ENCODE data around the gene SMIM31.

The SMIM31 gene

DNA sequence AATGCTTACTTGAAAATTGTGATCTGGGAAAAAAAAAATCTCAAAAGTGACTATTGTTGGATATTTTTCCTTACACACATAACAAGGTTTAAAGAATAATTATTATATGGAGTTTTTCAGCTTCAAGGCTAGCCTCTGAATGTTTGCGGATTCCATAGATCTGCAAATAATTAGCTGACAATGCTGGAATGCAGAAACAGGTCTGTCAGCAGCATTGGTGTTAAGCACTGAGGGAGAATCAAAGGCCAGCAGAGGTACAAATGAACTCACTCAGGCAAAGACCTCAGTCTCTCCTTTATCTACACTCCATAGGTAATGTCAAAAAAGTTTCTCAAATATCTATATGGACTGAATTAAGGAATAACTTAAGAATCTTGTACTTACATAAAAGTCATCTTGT is 35.1 kb downstream of the SMIM31 start:
- no peak for DNase-seq

DNA sequence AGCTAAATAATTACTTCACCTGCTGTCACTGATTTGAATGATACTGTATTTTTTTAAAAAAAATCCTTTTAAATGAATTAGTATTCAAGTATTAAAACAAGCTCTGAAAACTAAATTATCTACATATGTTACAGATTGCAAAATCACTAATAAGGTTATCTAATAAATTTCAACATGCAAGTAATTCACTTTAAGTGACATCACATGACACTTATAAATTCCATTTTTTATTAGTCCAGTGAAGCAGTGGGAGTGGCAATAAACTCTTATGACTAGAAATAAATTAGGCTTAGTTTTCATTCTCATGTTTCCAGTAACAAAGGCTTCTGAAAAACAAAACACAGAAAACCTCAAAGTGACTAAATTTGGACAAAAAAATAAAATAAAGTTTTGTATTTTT is 36.3 kb downstream of the SMIM31 start:
- DNase-seq = no peak

DNA sequence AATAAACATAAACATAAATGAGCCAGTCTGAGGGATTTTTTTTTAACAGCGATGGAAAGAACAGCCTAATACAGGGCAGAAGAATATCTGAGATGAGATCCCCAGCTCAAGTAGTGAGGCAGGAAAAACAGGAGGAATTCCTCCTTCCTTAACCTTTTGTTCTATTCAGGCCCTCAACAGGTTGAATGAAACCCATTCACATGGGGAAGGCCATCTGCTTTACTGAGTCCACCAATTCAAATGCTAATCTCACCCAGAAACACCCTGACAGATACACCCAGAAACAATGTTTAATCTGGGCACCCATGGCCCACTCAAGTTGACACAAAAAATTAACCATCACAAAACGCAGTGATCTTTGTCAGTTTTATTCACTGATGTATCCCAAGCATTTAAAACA is 45.5 kb downstream of the SMIM31 start:
- no peak for DNase-seq

DNA sequence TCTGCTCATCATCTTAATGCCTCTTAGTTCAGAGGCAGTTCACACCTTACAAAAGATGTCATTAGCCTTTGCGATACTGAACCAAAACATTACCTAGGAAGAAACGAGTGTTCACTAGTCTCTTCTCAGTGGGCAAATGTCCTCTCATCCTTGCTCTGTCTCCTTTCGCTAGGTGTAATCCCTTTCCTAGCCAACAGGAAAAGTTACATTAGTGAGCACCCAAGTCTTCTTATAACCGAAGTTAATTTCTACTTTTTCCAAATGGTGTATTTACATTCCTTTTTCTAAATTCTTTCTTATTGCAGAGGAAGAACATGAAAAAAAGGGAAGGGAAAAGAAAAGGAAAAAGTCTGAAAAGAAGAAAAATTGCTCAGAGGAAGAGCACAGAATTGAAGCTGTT is 46.9 kb downstream of the SMIM31 start:
- no peak for DNase-seq

DNA sequence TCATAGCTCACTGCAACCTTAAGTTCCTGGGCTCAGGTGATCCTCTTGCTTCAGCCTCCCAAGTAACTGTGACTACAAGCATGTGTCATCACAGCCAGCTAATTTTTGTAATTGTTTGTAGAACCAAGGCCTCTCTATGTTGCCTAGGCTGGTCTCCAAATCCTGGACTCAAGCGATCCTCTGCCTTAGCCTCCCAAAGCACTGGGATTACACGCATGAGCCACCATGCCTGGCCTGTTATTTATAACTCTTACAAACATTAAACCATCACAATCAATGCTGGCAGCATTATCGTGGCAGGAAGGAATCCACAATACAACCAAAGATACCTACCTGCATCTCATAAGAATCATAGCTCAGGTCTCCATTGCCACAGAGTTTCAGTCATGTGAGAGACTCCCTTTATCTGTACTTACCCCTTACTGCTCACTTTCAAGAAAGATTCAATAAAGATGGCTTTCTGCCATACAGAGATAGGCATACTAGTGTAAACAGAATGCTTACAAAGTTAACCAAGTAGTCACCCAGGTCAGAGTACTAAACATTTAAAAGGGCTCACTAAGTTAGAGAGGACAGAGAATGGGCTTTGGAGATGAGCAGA is 48.5 kb downstream of the SMIM31 start:
- no peak for DNase-seq

DNA sequence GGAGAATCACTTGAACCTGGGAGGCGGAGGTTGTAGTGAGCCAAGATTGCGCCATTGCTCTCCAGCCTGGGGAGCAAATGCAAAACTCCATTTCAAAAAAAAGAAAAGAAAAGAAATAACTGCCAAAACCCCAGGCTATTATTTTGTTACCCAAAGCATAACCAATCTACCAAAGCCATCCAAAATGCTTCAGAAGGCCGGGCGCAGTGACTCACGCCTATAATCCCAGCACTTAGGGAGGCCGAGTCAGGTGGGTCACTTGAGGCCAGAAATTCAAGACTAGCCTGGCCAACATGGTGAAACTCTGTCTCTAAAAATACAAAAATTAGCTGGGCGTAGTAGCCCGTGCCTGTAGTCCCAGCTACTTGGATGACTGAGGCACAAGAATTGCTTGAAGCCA is 49.8 kb downstream of the SMIM31 start:
- no peak for DNase-seq

DNA sequence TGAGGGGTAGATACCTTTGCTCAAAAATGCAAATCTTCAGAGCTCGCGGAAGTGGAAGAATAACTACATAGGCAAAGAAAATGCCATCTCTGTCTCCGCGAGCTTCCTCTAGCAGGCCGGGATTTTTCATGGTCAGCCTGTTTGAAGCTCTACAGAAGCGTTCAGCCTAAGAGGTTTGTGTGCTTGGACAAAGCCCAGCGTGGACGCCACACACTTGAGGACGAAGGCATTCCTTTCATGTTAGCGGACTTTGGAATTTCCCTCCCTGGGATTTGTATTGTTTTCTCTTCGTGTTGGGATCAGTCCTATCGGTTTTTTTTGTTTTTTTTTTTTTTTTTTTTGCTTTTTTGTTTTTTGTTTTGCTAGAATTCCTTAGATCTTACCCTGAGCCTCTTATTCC is 53.7 kb downstream of the SMIM31 start:
- no peak for DNase-seq

DNA sequence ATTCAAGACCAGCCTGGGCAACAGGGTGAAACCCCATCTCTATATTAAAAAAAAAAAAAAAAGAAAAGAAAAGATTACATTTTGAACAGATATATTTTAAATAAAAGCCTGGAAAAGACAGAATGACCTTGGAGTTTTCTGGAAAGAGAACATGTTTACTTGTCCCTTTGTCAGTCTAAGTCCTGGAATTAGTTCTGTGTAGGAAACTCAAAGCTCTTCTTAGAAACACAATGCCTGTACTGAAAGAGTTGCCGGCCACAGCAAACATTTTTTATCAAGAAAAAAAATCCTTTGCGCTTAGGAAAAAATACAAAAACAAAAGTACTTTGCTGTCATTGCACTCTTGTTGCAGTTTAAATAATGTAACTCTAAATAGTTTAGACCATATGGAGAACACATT is 59.6 kb downstream of the SMIM31 start:
- no peak for DNase-seq

DNA sequence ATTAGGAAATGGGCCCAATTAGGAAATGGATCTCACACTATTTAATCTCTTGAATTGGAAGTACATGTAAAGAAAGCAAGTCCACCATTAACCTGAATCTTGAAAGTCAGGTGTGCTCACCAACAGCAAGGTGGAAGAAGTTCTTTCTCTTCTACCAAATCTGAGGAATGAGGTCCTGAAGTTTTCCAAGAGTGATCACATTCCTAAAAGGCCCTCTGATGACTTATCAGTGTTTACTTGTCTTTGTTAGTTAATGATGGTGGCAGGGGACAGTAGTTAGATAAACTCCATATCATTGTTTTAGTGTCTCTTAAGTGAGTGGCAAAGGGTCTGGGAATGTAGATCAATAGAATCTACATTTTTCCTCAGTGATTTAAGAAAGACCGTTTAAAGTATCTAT is 61.8 kb downstream of the SMIM31 start:
- no peak for DNase-seq

DNA sequence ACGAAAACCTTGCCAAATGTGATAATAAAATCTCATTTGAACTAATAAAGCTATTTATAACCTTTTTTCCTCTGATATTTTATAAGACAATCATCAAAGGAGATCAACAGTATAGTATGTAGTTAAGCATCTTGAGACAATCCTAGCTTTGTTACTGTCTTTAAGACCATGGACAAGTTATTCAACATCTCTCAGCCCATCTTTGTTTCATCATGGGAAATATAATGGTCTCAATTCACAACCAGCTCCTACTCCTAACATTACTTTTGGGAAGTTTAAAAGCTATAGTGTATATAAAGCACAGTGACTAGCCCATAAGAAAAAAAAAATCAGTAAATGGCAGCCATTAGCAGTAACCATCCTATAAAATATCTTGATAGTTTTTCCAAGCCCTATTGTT is 65.4 kb downstream of the SMIM31 start:
- DNase-seq = no peak

DNA sequence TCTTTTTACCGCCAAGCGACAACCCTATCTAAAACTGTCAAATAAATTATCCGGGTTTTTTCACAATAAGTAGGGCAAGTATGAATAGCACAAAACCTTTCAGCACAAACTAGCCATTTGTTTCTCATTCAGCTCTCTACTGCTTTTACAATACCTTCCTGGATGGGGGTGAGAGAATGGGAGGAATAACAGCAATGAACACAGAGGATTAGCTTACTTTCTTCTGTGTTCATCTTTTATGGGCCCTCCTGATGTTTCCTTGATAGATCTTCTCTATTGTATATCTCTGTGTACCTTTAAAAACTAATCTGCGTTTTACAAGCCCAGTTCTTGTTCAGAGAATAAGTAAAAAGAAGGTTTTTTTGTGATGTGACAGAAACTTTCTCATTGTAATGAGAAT is 67.8 kb downstream of the SMIM31 start:
- DNase-seq = no peak

DNA sequence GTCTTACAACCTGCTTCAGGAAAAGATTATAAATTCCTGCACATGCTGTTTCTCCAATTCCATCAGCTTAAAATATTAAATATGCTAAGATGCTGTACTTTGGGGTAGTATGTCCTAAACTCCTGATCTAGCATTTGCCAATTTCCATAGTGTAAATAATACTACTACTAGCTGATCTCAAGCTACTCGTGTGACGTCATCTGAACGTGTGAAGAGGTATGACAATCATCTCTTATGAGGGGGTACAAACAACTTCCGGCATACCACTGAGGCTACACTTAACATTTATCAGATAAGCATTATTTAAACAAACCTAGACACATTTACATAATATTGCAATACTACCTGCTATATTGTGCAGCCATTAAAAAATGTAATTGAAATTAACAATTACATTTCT is 70.7 kb downstream of the SMIM31 start:
- no peak for DNase-seq

DNA sequence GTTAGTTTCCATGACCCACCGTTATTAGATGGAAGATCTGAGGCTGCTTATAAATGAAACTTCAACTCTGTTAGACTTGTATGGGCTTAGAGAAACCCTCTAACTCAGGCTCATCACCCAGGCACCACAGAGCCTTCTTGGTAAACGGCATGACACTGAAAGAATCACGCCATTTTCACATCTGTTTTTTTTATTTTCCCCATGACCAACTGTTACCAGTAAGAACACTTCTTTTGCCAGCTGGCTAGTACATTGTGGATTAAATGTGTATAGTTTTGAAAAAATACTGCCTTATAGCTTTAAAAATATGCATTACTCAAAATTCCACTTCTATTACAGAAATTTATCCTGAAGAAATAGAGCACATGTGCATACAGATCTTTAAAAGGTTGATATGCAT is 75.0 kb downstream of the SMIM31 start:
- no peak for DNase-seq

DNA sequence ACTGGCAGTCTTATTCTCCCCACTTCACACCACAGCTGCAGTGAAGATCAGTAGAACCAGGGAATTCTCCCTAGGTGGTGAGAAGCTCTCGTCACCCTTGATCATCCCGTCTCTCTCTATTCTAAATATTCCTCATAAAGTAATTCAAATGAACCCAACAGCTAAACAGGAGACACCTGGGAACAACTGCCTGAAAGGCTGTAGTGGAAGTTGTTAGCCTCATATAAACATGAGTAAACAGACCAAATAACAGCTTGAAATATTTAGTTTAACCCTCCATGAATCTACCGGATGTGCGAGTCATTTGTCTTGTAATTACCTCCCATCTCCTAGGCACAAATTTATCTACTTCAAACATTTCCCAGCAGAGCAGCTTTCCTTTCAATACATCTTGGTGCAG is 92.6 kb downstream of the SMIM31 start:
- no peak for DNase-seq

DNA sequence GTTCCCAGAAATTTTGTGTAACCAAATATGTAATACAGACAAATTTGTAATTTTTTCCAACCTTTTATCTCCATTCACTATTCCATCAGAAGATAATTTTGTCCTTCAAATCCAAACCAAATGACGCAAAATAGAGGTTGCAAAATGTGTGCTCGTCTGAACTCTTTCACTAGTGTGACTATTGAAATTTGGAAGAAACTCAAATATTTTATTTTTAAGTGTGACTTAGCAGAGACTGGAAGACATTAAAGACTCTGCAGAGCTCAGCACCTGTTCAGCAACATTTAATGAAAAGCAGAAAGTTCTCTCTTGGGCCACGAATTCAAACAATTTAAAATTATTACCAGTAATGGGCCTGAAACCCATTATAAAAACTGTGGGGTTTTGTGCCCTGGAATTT is 93.1 kb downstream of the SMIM31 start:
- no peak for DNase-seq

DNA sequence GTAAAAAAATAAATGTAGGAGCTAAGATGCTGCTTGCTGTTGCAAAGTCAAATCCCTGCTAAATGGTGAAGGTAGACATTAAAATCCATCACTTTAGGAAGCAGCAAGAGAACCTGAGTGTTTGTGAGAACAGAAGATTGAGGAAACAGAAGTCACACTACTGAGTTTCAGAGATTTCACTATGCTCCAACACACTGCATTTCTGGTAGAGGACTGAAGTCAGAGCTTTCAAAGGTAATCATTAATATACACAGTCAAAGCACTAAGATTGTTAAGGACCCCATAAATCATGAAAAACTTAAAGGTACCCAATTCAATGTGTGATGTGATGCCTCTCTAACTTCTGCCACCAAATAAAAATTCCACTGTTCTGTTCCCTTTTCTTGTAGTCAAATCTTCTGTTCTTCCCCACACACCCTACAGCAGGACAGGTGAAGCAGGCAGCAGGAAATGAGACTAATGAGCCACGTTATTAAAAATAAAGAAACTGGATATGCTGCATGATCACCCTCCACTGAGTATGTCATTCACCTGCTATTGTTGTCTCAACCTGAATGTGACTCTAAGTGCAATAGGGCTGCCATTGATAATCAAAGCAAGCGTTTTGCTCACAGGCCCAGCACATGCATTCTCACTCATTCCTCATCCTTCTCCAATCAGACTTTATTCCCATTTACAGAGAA is 94.2 kb downstream of the SMIM31 start:
- no peak for DNase-seq

Data from stimulated activated CD4-positive, alpha-beta T cell treated with anti-CD3 and anti-CD28 coated beads, Interleukin-4, amount 100 ng/mL, for 1 hour (primary cell).